DND-41 (cell line): ENCODE data around the gene LTF.

ENCODE experiments used
- CTCF ChIP-seq: IDR thresholded peaks from 2 replicates; pipeline ENCODE4 v1.5.1; 2012; ENCODE audit warnings: borderline replicate concordance, low read length, moderate library complexity, mild to moderate bottlenecking; ENCODE audit not compliant: poor library complexity, severe bottlenecking; ENCODE audit errors: extremely low read depth
- EZH2 ChIP-seq: IDR thresholded peaks from 3 replicates; pipeline ENCODE4 v1.6.1; 2012; ENCODE audit warnings: borderline replicate concordance, low read depth, mild to moderate bottlenecking, moderate library complexity, low read length, inconsistent platforms; ENCODE audit not compliant: severe bottlenecking

GRCh38 chr3:46466273-46466672, 1.6 kb upstream of the LTF start:
- TF ChIP-seq EZH2: no peak
- no peak for TF ChIP-seq CTCF
